Renal pelvis (tissue), 4 donors: ENCODE results near the gene ECSCR. TPM values are rescaled to one million over a fixed set of nuclear protein-coding genes. Genes with fewer than 3 reads are reported as not detected.
"Not testable (repeated sequence)": the region's sequence is repeated elsewhere in the genome, so short reads cannot be mapped to it uniquely, and the experiment has no call there.

Experiments used
- DNase-seq: peaks from one replicate; pipeline ENCODE4 v3.0.0-alpha.2; 2013
- polyA plus RNA-seq, 3 donors: library from polyadenylated mRNA; unstranded; fragments of 120-200 nt; gene quantifications; one replicate each; pipeline ENCODE4 v1.2.1, GENCODE V29; 2013; ENCODE audit not compliant: insufficient read length in 3 of 3

ECSCR gene
- polyA plus RNA-seq, 3 donors, result 21.7 to 30.4 (median 24.4) TPM

GRCh38 chr5:139451878-139452660 lies 10.5 kb downstream of the ECSCR start:
- no peak for DNase-seq

- no peak for DNase-seq
Measured at GRCh38 chr5:139451176-139451575, 11.4 kb downstream of the ECSCR start.

GRCh38 chr5:139446956-139447779 lies 15.4 kb downstream of the ECSCR start:
- DNase-seq, result no peak

DNA sequence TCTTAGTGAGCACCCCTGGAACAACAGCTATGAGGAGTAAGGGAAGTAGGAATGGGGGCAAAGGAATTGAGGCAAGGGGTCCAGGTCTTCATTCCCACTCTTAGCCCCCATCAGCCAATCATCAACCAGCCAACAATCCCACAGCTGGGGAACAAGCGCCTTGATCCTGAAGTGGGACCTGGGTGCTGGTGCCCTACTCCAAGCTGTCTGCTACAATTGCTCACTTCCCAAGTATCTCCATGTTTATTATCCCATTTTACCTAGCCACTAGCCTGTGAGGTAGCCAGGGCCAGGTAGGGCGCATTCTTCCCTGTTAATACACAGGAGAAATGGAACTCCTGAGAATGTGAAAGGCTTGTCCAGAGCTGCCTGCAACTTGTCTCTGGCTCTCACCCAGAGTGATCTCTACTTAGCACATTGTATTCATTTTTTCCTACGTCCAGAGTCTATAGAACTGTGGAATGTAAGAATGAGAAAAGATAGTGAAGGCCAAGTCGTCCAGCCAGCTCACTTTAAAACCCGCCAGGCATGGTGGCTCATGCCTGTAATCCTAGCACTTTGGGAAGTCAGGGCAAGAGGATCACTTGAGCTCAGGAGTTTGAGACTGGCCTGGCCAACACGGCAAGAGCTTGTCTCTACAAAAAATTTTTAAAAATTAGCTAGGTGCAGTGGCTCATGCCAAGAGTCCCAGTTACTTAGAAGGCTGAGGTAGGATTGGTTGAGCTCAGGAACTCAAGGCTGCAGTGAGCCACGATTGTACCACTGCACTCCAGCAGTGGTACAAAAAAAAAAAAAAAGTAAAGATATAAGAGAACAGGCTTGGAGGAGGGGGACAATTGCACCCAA lies 17.0 kb downstream of the ECSCR start:
- no peak for DNase-seq

GRCh38 chr5:139443831-139444453 lies 18.6 kb downstream of the ECSCR start:
- DNase-seq, result no peak

GRCh38 chr5:139440416-139440815 lies 22.1 kb downstream of the ECSCR start:
- not testable (repeated sequence) for DNase-seq

GRCh38 chr5:139439013-139439903 lies 23.3 kb downstream of the ECSCR start, which contains the start of gene DNAJC18:
DNAJC18 (minus strand) TSS chr5:139439525; CDS start chr5:139439445, 80 bp downstream.
- peak; percentile 92 for DNase-seq

GRCh38 chr5:139438707-139439012 lies 23.9 kb downstream of the ECSCR start:
- DNase-seq, result no peak

DNA sequence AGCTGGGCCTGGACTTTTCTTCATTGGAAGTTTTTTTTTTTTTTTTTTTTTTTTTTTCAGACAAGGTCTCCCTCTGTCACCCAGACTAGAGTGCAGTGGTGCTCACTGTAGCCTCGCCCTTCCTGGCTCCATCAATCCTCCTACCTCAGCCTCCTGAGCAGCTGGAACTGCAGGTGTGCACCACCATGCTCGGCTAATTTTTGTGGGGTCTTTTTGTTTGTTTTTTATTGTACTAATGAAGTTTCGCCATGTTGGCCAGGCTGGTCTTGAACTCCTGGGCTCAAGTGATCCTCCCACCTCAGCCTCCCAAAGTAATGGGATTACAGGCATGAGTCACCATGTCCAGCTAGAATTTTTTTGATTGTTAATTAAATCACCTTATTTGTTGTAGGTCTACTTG lies 26.9 kb downstream of the ECSCR start:
- no peak for DNase-seq

- no peak for DNase-seq
Measured at GRCh38 chr5:139431706-139432105, 30.8 kb downstream of the ECSCR start.

DNA sequence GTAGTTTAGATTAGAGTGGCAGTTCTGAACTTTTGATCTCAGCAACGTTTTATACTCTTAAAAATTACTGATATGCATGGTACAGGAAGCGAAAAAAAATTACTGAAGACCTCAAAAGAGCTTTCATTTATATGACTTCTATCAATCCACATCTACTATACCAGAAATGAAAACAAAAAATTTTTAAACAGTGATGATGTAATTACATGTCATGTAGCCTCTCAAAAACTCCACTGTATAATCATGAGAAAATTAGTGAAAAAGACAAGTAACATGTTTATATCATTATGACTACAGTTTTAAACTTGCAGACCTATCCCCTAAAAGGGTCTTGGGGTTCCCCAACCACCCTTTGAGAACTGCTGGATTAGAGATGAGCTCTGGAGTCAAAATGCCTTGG lies 32.5 kb downstream of the ECSCR start:
- DNase-seq, result no peak

DNA sequence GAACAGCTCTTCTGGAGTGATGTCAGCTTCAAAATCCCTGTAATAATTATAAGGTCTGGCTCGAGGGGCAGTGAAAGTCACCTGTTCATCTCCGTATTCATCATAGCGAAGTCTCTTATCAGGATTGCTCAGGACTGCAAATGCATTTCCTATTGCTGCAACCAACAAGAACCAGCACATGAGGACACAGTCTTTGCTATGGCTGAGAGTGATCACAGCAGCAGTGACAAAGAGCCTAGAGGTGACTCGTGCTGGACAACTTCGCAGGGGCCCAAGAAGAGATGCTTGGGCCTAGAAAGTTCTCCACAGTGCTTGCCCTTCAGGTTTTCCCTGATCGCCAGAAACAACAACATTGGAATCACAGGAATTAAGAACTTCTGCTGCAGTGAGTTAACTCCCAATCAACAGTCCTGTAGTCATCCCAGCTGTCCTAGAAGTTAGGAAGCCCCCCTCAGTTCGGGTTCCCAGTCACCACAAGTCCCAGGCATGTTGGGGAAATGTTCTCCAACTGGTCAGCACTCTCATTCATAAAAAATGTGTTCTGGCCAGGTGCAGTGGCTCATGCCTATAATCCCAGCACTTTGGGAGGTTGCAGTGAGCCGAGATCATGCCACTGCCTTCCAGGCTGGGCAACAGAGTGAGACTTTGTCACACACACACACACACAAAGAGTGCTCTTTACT lies 36.2 kb downstream of the ECSCR start:
- DNase-seq, result no peak

GRCh38 chr5:139425497-139425896 lies 37.0 kb downstream of the ECSCR start:
- no peak for DNase-seq

DNA sequence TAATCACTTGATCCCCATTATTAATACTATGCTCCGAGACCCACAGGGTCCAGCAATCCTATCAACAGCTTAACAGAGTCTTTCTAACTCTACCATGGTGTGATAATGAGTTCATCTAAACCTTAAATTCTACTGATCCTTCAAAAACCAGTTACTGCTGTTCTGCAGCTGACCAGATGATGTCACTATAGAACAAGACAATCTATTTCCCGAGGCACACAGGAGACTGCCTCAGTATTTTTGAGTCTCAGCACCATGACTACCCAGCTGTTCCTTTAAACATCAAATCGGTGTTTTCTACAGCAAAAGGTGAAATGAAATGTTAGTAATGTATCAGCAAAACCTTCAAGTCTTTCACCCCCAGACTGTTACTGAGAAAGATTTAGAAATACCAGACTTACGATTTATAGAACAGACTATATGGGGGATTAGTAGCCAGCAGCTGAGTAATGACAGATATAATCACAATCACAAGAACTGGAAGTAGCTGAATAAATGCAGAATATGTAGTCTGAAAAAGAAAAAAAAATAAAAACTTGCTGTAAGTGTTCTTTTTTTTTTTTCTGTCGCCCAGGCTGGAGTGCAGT lies 40.1 kb downstream of the ECSCR start:
- peak; percentile 69 for DNase-seq

GRCh38 chr5:139419226-139420192 lies 43.0 kb downstream of the ECSCR start:
- DNase-seq, result no peak

DNA sequence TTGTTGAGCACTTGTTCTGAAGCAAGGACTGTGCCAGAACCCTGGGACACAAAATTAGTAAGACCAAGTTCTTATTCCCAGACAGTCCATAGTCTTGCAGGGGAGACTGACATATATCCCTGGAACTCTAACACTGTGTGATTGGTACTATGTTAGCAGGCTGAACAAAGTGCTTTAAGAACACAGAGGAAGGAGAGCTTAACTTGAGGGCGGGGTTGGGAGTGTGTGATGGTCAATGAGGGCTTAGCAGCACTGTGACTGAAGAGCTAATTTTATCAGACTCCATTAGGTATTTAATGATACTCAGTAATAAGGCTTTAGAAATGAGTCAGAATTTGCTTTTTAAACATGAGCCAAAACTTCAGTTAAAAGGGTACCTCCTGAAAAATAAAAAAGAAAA lies 43.8 kb downstream of the ECSCR start:
- no peak for DNase-seq

DNA sequence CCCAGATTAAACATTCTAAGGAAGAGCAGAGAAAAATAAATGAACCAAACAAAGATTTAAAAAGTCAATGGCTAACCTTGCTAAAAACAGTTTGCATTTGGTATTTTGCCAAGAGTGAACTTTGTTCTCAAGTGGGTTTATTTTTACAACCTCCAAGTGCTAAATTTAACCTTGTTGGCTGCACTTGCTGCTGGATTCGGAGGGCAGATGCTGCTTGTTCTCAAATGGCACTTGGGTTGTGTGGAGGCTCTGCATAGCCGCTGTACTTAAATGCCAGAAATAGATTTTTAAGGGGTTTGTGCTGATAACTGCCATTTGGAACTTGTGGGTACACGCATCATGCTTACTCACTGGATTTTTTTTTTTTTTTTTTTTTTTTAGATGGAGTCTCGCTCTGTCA lies 45.3 kb downstream of the ECSCR start:
- no peak for DNase-seq

DNA sequence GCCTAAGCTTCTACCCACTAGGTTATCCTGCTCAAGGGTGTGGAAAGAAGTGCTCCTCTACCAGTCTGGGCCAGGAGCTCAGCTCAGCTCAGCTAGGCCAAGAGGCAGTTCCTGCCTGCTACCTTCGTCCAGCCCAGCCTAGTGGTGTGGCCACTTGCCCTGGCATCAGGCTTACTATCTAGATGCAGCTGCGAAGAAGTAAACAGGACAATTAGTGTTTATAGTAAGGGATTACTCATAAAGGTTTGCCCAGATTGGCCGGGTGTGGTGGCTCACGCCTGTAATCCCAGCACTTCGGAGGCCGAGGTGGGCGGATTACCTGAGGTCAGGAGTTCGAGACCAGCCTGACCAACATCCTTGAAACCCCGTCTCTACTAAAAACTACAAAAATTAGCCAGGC lies 45.9 kb downstream of the ECSCR start:
- no peak for DNase-seq

DNA sequence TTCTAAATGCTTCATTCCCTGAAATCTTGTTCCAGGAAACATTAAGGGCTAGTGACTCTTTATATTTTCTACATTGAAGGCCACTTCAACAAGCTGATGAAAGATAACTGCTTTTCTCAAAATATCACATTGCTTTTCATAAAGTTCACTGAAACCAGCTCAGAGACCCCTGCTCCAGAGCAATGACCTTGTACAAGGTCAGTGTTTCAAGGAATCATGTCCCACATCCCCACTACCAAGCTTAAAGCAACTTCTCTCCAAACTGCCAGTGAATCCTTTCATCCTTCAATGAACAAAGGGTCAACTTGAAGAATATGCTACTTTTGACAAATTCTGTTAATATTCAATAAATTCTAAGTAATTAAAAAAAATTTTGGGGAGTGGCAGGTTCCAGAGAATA lies 46.7 kb downstream of the ECSCR start:
- no peak for DNase-seq
